WERI-Rb-1 (cell line): ENCODE measurements around the gene KRTAP2-1.
"Not testable (repeated sequence)": the region's sequence is repeated elsewhere in the genome, so short reads cannot be mapped to it uniquely, and the experiment has no call there.

ENCODE experiments used
- DNase-seq: peaks from one replicate; pipeline ENCODE4 v3.0.0-alpha.2; 2020
- H3K27ac ChIP-seq: fragments of 250-450 bp; sonication (Bioruptor Pico); 2 replicates; pipeline ENCODE4 v1.5.1; 2020; ENCODE audit warnings: mild to moderate bottlenecking, moderate library complexity
- H3K27me3 ChIP-seq: fragments of 250-450 bp; sonication (Bioruptor Pico); 2 replicates; pipeline ENCODE4 v1.5.1; 2021; ENCODE audit warnings: mild to moderate bottlenecking, low read depth, moderate library complexity; ENCODE audit not compliant: insufficient read depth, severe bottlenecking
- H3K36me3 ChIP-seq: fragments of 250-450 bp; sonication (Bioruptor Pico); 2 replicates; pipeline ENCODE4 v1.5.1; 2020; ENCODE audit warnings: mild to moderate bottlenecking, moderate library complexity
- H3K4me3 ChIP-seq: 2 replicates; pipeline ENCODE4 v1.5.1; 2011; ENCODE audit warnings: low read depth, mild to moderate bottlenecking, control low read depth, low read length
- H3K9me3 ChIP-seq: fragments of 250-450 bp; sonication (Bioruptor Pico); 2 replicates; pipeline ENCODE4 v1.5.1; 2021; ENCODE audit warnings: mild to moderate bottlenecking, moderate library complexity; ENCODE audit not compliant: severe bottlenecking
- TF ChIP-seq, protein P1 (sequence below): IDR thresholded peaks from 2 replicates; pipeline ENCODE4 v1.5.1; 2011; ENCODE audit warnings: low read depth, mild to moderate bottlenecking, control low read depth, inconsistent platforms, low read length

KRTAP2-1 gene

DNA sequence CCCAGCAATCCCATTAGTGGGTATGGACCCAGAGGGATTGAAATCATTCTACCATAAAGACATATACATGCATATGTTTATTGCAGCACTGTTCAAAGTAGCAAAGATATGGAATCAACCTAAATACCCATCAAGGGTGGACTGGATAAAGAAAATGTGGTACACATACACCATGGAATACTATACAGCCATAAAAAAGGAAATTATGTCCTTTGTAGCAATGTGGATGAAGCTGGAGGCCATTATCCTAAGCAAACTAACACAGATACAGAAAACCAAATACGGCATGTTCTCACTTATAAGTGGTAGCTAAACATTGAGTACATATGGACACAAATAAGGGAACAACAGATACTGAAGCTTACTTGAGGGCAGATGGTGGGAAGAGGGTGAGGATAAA lies 10.4 kb upstream of the KRTAP2-1 start:
- TF ChIP-seq, protein P1, sequence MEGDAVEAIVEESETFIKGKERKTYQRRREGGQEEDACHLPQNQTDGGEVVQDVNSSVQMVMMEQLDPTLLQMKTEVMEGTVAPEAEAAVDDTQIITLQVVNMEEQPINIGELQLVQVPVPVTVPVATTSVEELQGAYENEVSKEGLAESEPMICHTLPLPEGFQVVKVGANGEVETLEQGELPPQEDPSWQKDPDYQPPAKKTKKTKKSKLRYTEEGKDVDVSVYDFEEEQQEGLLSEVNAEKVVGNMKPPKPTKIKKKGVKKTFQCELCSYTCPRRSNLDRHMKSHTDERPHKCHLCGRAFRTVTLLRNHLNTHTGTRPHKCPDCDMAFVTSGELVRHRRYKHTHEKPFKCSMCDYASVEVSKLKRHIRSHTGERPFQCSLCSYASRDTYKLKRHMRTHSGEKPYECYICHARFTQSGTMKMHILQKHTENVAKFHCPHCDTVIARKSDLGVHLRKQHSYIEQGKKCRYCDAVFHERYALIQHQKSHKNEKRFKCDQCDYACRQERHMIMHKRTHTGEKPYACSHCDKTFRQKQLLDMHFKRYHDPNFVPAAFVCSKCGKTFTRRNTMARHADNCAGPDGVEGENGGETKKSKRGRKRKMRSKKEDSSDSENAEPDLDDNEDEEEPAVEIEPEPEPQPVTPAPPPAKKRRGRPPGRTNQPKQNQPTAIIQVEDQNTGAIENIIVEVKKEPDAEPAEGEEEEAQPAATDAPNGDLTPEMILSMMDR = no peak
- no peak overlapping the region for H3K4me3 ChIP-seq
- no peaks in the 10 kb centered on the region for H3K27me3 ChIP-seq
- peaks cover 5% of the 10 kb centered on the region for H3K9me3 ChIP-seq
- no peak overlapping the region for H3K27ac ChIP-seq
- H3K36me3 ChIP-seq = no peaks in the 10 kb centered on the region
- DNase-seq = no peak

DNA sequence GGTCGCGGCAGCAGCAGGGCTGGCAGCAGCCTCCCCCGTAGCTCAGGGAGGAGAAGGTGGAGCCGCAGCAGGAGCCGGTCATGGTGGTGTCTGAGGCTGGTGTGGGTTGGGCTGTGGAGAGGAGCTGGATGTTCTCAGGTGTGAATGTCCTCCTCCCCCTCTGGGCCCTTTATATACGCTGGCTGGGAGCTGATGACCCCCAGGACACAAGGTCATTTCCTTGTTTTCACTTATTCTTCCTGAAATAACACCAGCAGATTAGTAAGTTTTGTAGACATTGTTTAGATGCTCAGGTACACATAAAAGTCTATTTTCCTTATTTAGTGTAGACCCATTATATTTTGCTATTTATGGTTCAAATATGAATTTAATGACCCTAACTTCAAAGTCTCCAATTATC lies 8.0 kb upstream of the KRTAP2-1 start, which contains the start of gene KRTAP2-2:
KRTAP2-2 (minus strand) TSS at position 101 of the 400 bp plus-strand sequence; CDS start at position 82, 19 bp downstream.
- H3K36me3 ChIP-seq, H3K27ac ChIP-seq, H3K27me3 ChIP-seq, DNase-seq, H3K4me3 ChIP-seq, H3K9me3 ChIP-seq: not testable (repeated sequence)

DNA sequence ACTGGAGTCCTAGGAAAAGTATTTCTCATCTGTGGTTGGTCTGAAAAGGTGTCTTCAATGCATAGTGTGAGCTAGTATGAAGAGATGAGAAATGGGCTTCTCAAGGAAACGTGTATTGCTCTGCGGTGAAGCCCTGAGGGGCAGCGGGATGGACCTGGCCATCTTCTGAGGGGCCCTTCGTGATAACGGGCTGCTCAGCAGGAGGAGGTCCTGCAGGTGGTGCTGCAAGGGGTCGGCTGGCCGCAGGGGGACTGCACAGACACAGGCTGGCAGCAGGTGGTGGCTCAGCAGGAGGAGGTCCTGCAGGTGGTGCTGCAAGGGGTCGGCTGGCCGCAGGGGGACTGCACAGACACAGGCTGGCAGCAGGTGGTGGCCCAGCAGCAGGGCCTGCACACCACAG lies 7.4 kb upstream of the KRTAP2-1 start:
- not testable (repeated sequence) for H3K36me3 ChIP-seq, H3K9me3 ChIP-seq, H3K27ac ChIP-seq, H3K27me3 ChIP-seq, H3K4me3 ChIP-seq, DNase-seq

DNA sequence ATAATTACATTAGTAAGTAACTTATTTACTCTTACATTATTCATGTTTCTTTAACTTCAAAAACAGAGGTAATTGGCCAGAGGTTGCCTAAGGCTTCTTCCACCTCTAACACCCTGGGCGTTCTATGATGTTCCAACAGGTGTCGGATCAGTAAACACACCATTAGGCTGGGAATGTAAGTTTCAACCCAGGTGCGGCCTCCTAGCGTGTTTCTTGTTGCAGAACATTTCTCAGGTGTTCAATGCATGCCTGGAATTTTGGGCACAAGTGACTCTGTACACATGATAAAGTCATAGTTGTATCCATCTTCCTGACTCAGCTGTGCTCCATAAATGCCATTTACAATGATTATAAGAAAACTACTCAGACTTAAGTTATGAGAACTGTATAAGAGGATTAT lies 6.9 kb upstream of the KRTAP2-1 start:
- Histone ChIP-seq H3K27ac (no peak overlapping the region), H3K4me3 (no peak overlapping the region), H3K27me3 (no peaks in the 10 kb centered on the region), H3K36me3 (no peaks in the 10 kb centered on the region), H3K9me3 (peaks cover 5% of the 10 kb centered on the region)
- TF ChIP-seq, protein P1 = no peak
- no peak for DNase-seq

DNA sequence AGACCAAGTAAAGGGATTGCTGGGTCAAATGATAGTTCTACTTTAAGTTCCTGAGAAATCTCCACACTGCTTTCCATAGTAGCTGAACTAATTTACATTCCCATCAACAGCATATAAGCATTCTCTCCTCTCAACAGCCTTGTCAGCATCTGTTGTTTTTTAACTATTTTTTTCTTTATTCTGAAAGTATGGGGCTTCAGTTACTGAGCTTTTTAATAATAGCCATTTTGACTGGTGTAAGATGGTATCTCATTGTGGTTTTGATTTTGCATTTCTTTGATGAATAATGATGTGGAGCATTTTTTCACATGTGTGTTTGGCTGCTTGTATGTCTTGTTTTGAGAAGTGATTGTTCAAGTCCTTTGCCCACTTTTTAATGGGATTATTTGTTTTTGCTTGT lies 5.5 kb upstream of the KRTAP2-1 start:
- no peaks in the 10 kb centered on the region for H3K27me3 ChIP-seq
- no peak for DNase-seq
- H3K9me3 ChIP-seq = peaks cover 3% of the 10 kb centered on the region
- H3K36me3 ChIP-seq = no peaks in the 10 kb centered on the region
- TF ChIP-seq, protein P1 = no peak
- H3K27ac ChIP-seq = no peak overlapping the region
- no peak overlapping the region for H3K4me3 ChIP-seq

DNA sequence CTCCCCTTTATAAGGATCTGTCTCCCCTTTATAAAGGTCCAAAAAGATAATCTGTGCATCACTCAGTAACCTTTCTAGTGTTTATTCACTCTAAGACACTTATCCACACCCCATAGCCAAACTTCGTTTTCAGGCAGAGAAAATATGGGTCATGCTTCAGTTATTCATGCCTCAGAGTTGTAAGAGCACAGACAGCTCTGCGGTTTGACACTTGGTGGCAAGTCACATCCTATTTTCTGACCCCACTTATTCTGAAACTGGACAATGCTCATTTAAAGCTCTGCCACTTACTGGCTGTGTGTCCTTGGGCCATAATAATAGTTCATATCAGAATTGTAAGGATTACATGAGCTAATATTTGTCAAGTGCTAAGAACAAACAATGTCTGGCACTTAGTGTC lies 2.0 kb upstream of the KRTAP2-1 start:
- H3K36me3 ChIP-seq = no peaks in the 10 kb centered on the region
- DNase-seq = no peak
- TF ChIP-seq, protein P1 = no peak
- no peaks in the 10 kb centered on the region for H3K9me3 ChIP-seq
- H3K27me3 ChIP-seq = no peaks in the 10 kb centered on the region
- H3K27ac ChIP-seq = no peak overlapping the region
- no peak overlapping the region for H3K4me3 ChIP-seq

DNA sequence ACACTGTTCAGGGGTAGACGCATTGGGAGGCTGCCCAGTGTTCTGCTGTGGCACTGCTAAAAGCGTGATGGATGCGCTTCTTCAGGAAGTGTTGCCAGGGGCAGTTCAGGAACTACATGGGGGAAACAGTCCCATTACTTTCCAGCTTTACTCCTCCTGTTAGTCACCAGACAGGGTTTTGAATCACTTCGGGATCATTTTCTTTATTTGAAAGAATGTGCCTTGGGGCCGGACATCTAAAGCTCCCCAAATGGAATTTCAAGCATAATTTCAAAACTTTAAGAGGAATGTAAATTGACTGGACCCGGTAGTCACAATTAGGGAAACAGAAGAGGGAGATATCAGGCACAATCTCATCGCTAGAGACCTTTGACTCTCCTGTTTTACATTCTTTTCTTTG lies 1.3 kb upstream of the KRTAP2-1 start:
- Histone ChIP-seq H3K4me3 (no peak overlapping the region), H3K36me3 (no peaks in the 10 kb centered on the region), H3K27me3 (no peaks in the 10 kb centered on the region), H3K27ac (no peak overlapping the region), H3K9me3 (peaks cover 2% of the 10 kb centered on the region)
- TF ChIP-seq, protein P1 = no peak
- no peak for DNase-seq
